SIG-M5 (cell line): ENCODE measurements around the gene CCDC6.
"Not testable (repeated sequence)": the region's sequence is repeated elsewhere in the genome, so short reads cannot be mapped to it uniquely, and the experiment has no call there.

Source experiments
- DNase-seq: peaks from one replicate; lab custom pipeline; 2025; lab: John Stamatoyannopoulos, UW

The CCDC6 gene

GRCh38 chr10:59905731-59906416 is 482 bp downstream of the CCDC6 start:
- DNase-seq: no peak

GRCh38 chr10:59905066-59905730 is 1.2 kb downstream of the CCDC6 start:
- no peak for DNase-seq

GRCh38 chr10:59904426-59905065 is 1.8 kb downstream of the CCDC6 start:
- no peak for DNase-seq

GRCh38 chr10:59903871-59904270 is 2.5 kb downstream of the CCDC6 start:
- no peak for DNase-seq

GRCh38 chr10:59902016-59902415 is 4.3 kb downstream of the CCDC6 start:
- no peak for DNase-seq

GRCh38 chr10:59901470-59901869 is 4.9 kb downstream of the CCDC6 start:
- DNase-seq: no peak

- DNase-seq: no peak
Observed at GRCh38 chr10:59900048-59900727, 6.2 kb downstream of the CCDC6 start.

GRCh38 chr10:59898125-59898835 is 8.1 kb downstream of the CCDC6 start:
- no peak for DNase-seq

- no peak for DNase-seq
Observed at GRCh38 chr10:59896191-59896590, 10.2 kb downstream of the CCDC6 start.

GRCh38 chr10:59895629-59896116 is 10.7 kb downstream of the CCDC6 start:
- no peak for DNase-seq

- DNase-seq: no peak
Observed at GRCh38 chr10:59894114-59894513, 12.2 kb downstream of the CCDC6 start.

GRCh38 chr10:59892697-59893096 is 13.7 kb downstream of the CCDC6 start:
- no peak for DNase-seq

GRCh38 chr10:59891936-59892335 is 14.4 kb downstream of the CCDC6 start:
- no peak for DNase-seq

- DNase-seq: no peak
Observed at GRCh38 chr10:59891349-59891748, 15.0 kb downstream of the CCDC6 start.

GRCh38 chr10:59888781-59889435 is 17.4 kb downstream of the CCDC6 start:
- DNase-seq: no peak

- no peak for DNase-seq
Observed at GRCh38 chr10:59887972-59888640, 18.2 kb downstream of the CCDC6 start.

- DNase-seq: no peak
Observed at GRCh38 chr10:59887006-59887405, 19.4 kb downstream of the CCDC6 start.

GRCh38 chr10:59885430-59886134 is 20.8 kb downstream of the CCDC6 start:
- DNase-seq: peak; percentile 44

GRCh38 chr10:59884893-59885292 is 21.5 kb downstream of the CCDC6 start:
- not testable (repeated sequence) for DNase-seq

- DNase-seq: no peak
Observed at GRCh38 chr10:59881640-59882039, 24.7 kb downstream of the CCDC6 start.
